CD4-positive, alpha-beta T cell treated with Interleukin-15 for 4 hours (primary cell): ENCODE data around the gene ANKRD10.

Source experiments
- DNase-seq: peaks from one replicate; pipeline ENCODE4 v3.0.0-alpha.2; 2020; ENCODE audit warnings: low spot score

Gene ANKRD10

GRCh38 chr13:110885966-110886869, 28.7 kb downstream of the ANKRD10 start:
- no peak for DNase-seq

- DNase-seq, result no peak
Observed at GRCh38 chr13:110885516-110885915, 29.4 kb downstream of the ANKRD10 start.

- DNase-seq, result no peak
Observed at GRCh38 chr13:110884517-110884916, 30.4 kb downstream of the ANKRD10 start.

- no peak for DNase-seq
Observed at GRCh38 chr13:110883542-110883941, 31.3 kb downstream of the ANKRD10 start.

GRCh38 chr13:110882972-110883371, 31.9 kb downstream of the ANKRD10 start:
- no peak for DNase-seq

GRCh38 chr13:110881839-110882627, 32.8 kb downstream of the ANKRD10 start:
- DNase-seq, result no peak

GRCh38 chr13:110880627-110881026, 34.2 kb downstream of the ANKRD10 start:
- DNase-seq, result no peak

GRCh38 chr13:110879482-110879881, 35.4 kb downstream of the ANKRD10 start:
- DNase-seq, result no peak

- DNase-seq, result no peak
Observed at GRCh38 chr13:110877737-110878258, 37.1 kb downstream of the ANKRD10 start.

- no peak for DNase-seq
Observed at GRCh38 chr13:110876609-110877008, 38.3 kb downstream of the ANKRD10 start.

- DNase-seq, result no peak
Observed at GRCh38 chr13:110875241-110875640, 39.6 kb downstream of the ANKRD10 start.

- DNase-seq, result peak; percentile 25
Observed at GRCh38 chr13:110874508-110874960, 40.3 kb downstream of the ANKRD10 start.

GRCh38 chr13:110873639-110874507, 41.0 kb downstream of the ANKRD10 start:
- no peak for DNase-seq

- DNase-seq, result no peak
Observed at GRCh38 chr13:110872768-110873638, 41.9 kb downstream of the ANKRD10 start.

GRCh38 chr13:110872034-110872767, 42.7 kb downstream of the ANKRD10 start:
- DNase-seq, result no peak

- peak; percentile 4 for DNase-seq
Observed at GRCh38 chr13:110869805-110870706, 44.8 kb downstream of the ANKRD10 start.

- no peak for DNase-seq
Observed at GRCh38 chr13:110869231-110869804, 45.6 kb downstream of the ANKRD10 start.

GRCh38 chr13:110868720-110869119, 46.1 kb downstream of the ANKRD10 start:
- DNase-seq, result no peak

- no peak for DNase-seq
Observed at GRCh38 chr13:110867380-110867779, 47.5 kb downstream of the ANKRD10 start.
